Occipital lobe (tissue), 2 donors: ENCODE data around the gene TAB3. TPM values are rescaled to one million over a fixed set of nuclear protein-coding genes. Genes with fewer than 3 reads are reported as not detected.

Experiments used
- DNase-seq: peaks from one replicate; lab custom pipeline; 2025; lab: John Stamatoyannopoulos, UW
- total RNA-seq: library from RNA; depleted of rRNA; stranded (reverse); fragments of >200 nt; gene quantifications from one replicate; pipeline ENCODE4 v1.2.3, GENCODE V29; 2014

TAB3 gene
- total RNA-seq, 1 donor from 2014 or later: 24.6 TPM

DNA sequence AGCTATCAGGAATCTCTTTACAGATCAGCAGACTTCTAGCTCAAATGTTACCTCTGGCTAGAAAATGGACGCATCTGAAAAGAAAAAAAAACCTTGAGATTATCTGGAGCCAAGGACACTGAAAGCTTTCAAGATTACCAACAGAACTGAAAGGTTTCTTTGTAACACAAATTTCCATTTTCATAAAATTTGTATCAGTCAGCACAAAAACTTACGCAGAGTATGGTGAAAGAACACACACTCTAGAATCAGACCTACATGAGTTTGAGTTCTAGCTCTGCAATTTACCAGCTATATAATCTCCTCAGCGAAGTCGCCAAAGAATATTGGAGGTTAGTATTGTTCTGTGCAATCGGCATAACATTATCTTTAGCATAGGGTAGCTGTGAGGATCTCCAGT lies 1.8 kb downstream of the TAB3 start:
- no peak for DNase-seq

GRCh38 chrX:30885136-30885535 lies 3.9 kb downstream of the TAB3 start:
- DNase-seq: no peak

DNA sequence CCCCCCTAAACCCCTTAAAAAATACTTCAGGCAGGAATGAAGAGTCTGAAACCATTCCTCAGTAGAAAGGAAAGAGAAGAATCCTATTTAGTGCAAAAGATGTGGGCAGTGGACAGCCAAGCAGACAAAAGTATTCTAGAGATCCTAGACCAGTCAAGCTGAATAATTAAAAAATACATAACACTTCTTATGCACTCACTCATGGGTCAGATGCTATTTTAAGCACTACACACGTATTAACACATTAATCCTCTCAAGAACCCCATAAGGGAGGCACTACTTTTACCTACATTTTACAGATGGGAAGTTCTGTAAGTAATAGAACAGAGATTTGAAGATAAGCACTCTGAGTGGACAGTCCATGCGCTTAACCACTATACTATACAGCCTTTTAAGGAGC lies 5.9 kb downstream of the TAB3 start:
- no peak for DNase-seq

DNA sequence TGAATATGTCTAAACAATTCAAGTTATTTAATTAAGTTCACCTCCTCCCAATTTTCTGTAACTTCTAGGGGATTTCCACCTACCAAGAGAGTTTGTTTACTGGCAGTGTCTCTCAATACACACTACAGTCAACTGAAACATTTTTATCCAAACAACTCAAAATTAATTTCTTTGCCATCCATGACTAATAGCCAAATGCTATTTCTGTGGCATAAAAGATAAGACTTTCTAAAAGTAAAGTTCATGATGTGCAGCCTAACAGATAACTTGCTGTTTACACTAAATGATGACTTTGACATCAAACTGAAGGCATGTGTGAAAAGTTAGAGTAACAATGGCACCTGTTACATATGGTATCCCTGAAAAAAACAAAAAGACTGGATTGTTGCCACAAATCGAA lies 7.3 kb downstream of the TAB3 start:
- no peak for DNase-seq

DNA sequence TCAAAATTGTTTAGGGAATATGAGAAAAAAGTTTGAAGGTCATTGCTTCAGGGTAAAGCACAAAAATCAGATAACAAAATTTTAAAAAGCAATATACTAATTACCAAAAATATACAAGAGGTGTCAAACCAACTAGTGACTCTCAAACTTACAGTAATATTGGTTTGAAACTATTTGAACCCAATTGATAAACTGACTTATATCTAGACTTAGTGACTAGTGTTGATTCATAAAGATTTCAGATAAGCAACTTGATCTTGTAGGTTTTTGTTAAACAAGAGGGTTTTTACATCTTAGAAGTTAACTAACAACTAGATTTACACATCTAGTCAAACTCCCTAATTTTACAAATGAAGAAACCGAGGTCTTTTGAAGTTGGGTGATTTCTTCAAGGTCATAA lies 7.7 kb downstream of the TAB3 start:
- DNase-seq: no peak

- DNase-seq: no peak
Observed at GRCh38 chrX:30880058-30880457, 9.0 kb downstream of the TAB3 start.

- no peak for DNase-seq
Observed at GRCh38 chrX:30876367-30876766, 12.7 kb downstream of the TAB3 start.

DNA sequence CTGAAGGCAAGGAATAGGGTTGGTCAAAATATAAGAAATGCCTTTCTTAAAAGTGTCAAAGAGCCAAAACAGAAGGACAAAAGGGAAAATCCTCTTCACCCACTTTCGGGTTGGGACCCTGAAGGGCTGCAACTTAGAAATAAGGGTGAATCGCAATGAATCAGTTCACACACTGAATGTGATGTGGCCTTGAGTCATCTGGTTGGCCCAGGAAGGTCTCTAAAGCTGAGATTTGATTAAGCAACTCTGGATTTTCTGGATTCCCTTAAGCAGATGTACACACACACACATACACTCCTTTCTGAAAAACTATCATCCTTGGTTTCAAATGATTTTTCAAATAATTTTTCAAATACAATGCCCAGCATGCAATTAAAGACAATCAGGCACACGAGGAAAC lies 13.1 kb downstream of the TAB3 start:
- no peak for DNase-seq

- no peak for DNase-seq
Observed at GRCh38 chrX:30874851-30875250, 14.2 kb downstream of the TAB3 start.

DNA sequence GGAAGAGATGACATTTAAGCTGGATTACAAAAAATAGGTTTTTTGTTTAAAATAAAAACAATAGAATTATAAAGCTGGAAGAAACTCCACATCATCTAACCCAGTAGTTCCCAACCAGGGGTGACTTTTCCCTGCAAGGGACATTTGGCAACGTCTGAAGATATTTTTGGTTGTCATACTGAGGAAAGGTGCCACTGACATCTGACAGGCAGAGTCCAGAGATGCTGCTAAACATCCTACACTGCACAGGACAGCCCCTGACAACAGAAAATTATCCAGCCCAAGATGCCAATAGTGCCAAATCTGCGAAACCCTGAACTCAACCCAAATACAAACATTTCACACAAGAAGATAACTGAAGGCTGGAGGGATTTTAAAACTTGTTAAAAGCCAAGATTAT lies 18.5 kb downstream of the TAB3 start:
- DNase-seq: no peak

- DNase-seq: no peak
Observed at GRCh38 chrX:30865612-30866011, 23.4 kb downstream of the TAB3 start.

DNA sequence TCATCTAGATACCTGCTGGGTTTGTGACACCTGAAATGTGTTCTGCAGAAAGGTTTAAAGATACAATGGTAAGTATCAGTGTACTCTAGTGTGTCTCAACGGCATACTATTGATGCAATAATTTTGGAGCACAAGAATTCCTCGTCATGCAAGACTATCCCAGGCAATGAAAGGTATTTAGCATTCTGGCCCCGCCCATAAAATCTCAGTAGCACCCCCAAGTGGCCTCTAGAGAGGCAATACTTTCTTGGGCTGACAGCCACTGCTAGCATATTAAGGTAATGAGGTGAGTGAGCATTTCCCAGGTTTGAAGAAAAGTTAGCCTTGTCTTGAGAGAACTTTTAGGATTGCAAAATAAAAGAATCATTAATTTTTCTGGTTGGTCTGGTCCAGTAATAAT lies 24.0 kb downstream of the TAB3 start:
- no peak for DNase-seq

GRCh38 chrX:30864383-30864785 lies 24.7 kb downstream of the TAB3 start:
- DNase-seq: no peak

GRCh38 chrX:30863974-30864373 lies 25.1 kb downstream of the TAB3 start:
- no peak for DNase-seq

DNA sequence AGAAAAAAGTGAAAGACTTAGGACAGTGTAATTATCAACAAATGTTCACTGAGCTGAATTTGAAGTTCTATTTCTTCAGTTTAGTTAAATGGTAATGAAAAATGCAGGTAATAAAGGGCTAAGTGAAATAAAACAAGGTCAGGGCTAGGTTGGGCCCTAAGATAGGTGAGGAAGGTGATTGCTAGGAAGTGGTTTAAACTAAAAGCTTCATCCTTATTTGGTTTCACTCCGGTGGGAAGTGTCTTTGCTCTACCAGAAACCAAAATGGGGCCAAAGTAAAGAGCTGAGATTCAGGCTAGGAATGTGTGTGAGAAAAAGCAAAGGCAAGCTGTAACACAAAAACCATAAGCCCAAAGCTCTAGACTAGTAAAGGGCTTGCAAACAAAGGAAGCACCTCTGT lies 31.0 kb downstream of the TAB3 start:
- DNase-seq: no peak

DNA sequence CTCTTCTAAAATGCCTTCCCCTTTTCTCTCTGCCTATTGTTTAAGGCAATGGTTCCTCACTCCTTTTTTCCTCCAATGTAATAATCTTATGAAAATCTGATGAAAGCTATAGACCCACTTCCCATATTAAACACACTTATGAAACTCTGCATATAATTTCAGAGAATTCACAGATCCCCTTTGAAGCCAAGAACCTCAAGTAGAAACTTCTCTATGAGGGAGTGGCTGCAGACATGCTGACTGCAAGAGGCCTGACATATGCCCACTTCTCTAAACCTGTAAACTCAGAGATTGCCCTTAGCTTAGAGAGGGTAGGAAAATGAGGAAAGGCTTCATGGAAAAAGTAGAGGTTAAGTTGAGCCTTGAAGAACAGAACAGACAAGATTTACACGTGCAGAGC lies 37.6 kb downstream of the TAB3 start:
- DNase-seq: no peak

GRCh38 chrX:30835373-30835772 lies 53.7 kb downstream of the TAB3 start:
- DNase-seq: no peak

DNA sequence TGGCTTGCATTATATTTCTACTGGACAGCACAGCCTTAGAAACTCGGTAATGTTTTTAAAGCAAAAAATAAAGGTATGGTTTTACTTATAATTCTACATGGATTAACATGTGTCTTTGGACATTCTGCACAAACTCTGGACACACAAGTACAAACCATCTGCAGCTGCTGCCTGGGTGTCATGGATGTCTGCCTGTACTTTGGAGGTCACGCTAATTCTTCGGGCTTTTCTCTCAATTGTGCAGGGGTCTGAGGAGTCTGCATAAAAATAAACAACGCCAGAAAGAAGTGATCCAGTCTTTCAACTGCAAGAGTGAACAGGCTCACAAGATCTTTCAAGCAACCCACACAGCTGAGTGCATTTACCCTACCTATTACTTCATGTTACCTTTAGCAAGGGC lies 55.2 kb downstream of the TAB3 start:
- no peak for DNase-seq

GRCh38 chrX:30831082-30831481 lies 58.0 kb downstream of the TAB3 start:
- no peak for DNase-seq

DNA sequence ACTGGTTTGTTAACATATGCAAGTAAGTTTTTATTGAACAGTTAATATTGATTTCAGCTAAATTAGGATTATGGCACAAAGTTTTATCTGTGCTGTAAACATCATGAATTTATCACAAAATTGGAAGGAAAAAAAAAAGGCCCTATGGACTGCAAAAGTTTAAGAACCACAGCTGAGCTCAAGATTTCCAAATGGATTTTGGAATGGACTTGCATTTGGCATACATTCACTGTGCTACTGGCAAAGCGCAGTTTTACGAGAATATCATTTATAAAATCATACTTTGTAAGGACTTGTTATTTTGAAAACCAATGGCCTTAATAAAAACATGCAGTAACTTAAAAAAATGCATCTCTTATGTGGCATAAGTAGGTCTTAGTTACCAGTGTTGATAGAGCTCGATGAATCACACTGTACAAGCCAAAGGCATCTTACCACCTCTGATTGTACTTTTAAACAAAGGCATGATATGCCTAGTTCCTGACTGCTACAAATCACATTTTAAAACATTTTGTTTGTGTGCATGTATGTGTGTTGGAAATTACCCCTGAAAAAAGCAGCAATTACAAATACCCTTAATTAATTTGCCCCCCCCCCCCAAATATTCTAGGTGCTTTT lies 58.6 kb downstream of the TAB3 start:
- DNase-seq: no peak

DNA sequence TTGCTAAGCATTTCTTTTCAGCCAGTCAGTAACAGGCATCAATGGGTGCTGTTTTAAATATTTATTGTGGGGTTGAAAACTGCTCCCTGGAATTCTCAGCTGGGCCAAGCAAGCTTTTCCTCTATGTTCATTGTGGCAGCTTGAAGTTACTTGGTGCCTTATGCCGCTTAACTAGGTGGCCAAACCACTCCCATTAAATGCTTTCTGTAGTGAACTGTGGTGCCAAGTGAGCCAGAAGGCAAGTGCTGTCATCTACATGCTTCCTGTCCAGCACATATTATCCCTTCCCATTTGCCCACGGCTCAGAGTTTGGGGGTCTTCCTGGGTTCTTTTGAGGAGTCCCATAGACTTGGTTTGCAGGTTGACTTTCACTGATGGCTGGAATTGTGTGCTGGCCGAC lies 64.8 kb downstream of the TAB3 start:
- no peak for DNase-seq

GRCh38 chrX:30822764-30823163 lies 66.3 kb downstream of the TAB3 start:
- DNase-seq: no peak

DNA sequence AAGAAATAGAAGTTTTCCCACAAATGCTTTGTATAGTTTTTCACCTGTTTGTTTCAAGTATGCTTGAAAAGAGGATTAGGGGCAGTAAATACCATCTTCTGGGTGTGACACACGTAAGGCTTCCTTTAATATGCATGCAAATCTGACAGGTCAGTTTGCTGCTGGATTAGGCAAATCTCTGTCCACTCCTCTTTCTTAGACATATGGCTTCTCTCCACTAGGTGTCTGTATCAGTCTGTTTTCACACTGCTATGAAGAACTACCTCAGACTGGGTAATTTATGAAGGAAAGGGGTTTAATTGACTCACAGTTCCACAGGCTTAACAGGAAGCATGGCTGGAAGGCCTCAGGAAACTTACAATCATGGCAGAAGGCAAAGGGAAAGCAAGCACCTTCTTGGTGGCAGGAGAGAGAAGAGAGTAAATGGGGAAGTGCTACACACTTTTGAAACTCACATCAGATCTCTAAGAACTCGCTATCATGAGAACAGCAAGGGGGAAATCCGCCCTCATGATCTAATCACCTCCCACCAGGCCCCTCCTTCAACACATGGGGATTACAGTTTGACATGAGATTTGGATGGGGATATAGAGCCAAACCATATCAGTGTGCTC lies 66.9 kb downstream of the TAB3 start:
- no peak for DNase-seq

DNA sequence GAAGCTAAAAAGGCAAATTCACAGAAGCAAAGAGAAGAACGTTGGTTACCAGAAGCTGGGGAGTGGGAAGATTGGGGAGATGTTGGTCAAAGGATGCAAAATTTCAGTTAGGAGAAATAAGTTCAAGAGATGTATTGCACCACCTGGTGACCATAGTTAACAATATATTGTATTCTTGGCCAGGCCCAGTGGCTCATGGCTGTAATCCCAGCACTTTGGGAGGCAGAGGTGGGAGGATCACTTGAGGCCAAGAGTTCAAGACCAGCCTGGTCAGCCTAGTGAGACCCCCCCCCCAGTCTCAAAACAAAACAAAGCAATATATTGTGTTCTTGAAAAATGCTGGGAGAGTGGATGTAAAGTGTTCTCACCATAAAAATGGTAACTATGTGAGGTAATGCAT lies 67.9 kb downstream of the TAB3 start:
- DNase-seq: no peak
